Uterus (tissue), 2 donors: ENCODE measurements around the gene EPOP.

Experiments used
- POLR2A ChIP-seq, 2 donors: fragments of 450-650 bp; IDR thresholded peaks; one replicate each; pipeline ENCODE4 v1.6.1; 2016; ENCODE audit warnings: antibody characterized with exemption in 2 of 2, mild to moderate bottlenecking in 1 of 2, moderate library complexity in 1 of 2
- TF ChIP-seq, protein P1 (sequence below), 4 experiments: fragments of 200-600 bp in 2 of 4; fragments of 450-650 bp in 2 of 4; sonication (generic) in 2 of 4; IDR thresholded peaks; one replicate each; pipeline ENCODE4 v1.5.1; 2016 to 2019; ENCODE audit warnings: antibody characterized with exemption in 4 of 4, mild to moderate bottlenecking in 2 of 4, moderate library complexity in 1 of 4

DNA sequence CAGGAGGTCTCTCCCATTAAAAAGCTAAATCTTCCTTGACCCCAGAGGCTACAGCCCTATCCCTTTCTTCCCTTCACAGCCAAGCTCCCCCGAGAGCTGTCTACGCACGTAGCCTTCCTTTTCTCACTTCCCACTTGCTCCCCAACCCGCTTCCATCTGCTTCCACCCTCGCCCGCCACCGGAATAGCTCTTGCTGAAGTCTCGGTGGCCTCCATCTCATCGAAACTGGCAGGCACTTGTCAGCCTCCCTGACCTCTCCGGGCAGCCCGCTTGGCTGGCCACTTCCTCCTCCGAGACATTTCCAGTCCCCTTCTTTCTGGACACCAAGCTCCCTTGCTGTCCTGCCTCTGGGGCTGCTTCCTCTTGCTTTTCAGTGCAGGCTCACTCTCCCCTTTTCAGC lies 10.7 kb upstream of the EPOP start:
- TF ChIP-seq, protein P1, sequence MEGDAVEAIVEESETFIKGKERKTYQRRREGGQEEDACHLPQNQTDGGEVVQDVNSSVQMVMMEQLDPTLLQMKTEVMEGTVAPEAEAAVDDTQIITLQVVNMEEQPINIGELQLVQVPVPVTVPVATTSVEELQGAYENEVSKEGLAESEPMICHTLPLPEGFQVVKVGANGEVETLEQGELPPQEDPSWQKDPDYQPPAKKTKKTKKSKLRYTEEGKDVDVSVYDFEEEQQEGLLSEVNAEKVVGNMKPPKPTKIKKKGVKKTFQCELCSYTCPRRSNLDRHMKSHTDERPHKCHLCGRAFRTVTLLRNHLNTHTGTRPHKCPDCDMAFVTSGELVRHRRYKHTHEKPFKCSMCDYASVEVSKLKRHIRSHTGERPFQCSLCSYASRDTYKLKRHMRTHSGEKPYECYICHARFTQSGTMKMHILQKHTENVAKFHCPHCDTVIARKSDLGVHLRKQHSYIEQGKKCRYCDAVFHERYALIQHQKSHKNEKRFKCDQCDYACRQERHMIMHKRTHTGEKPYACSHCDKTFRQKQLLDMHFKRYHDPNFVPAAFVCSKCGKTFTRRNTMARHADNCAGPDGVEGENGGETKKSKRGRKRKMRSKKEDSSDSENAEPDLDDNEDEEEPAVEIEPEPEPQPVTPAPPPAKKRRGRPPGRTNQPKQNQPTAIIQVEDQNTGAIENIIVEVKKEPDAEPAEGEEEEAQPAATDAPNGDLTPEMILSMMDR (IDR thresholded peaks at IDR 0.05): no peak
- no peak for TF ChIP-seq POLR2A (IDR thresholded peaks at IDR 0.05)
